NCI-H526 (cell line): ENCODE data around the gene ZNF330.
"Not testable (repeated sequence)": the region's sequence is repeated elsewhere in the genome, so short reads cannot be mapped to it uniquely, and the experiment has no call there.

Source experiments
- DNase-seq, 2 experiments: peaks; one replicate each; lab custom pipeline; 2025; lab: John Stamatoyannopoulos, UW

ZNF330 gene

GRCh38 chr4:141220691-141221659 is at the start of gene ZNF330:
Gene ZNF330 (plus strand): TSS chr4:141220895. CDS start chr4:141222372, 1,477 bp downstream.
- peak; percentile 66 to 90 for DNase-seq

- no peak for DNase-seq
Observed at GRCh38 chr4:141174457-141174856, 46.2 kb upstream of the ZNF330 start.

- no peak for DNase-seq
Observed at GRCh38 chr4:141177171-141177570, 43.5 kb upstream of the ZNF330 start.

GRCh38 chr4:141179474-141180373 is 41.0 kb upstream of the ZNF330 start:
- no peak for DNase-seq

- no peak for DNase-seq
Observed at GRCh38 chr4:141180991-141181761, 39.5 kb upstream of the ZNF330 start.

- DNase-seq = not testable (repeated sequence)
Observed at GRCh38 chr4:141183491-141183890, 37.2 kb upstream of the ZNF330 start.

GRCh38 chr4:141192564-141192963 is 28.1 kb upstream of the ZNF330 start:
- DNase-seq = no peak

GRCh38 chr4:141193516-141194034 is 27.1 kb upstream of the ZNF330 start:
- no peak for DNase-seq

- DNase-seq = no peak
Observed at GRCh38 chr4:141195095-141195707, 25.5 kb upstream of the ZNF330 start.

GRCh38 chr4:141196227-141196933 is 24.3 kb upstream of the ZNF330 start:
- DNase-seq = no peak

GRCh38 chr4:141207961-141208360 is 12.7 kb upstream of the ZNF330 start:
- no peak for DNase-seq

- no peak for DNase-seq
Observed at GRCh38 chr4:141210168-141210567, 10.5 kb upstream of the ZNF330 start.

- no peak for DNase-seq
Observed at GRCh38 chr4:141213550-141213991, 7.1 kb upstream of the ZNF330 start.

GRCh38 chr4:141215030-141215429 is 5.7 kb upstream of the ZNF330 start:
- DNase-seq = no peak

- DNase-seq = no peak
Observed at GRCh38 chr4:141216002-141216761, 4.5 kb upstream of the ZNF330 start.

GRCh38 chr4:141220271-141220670 is 424 bp upstream of the ZNF330 start:
- no peak for DNase-seq

GRCh38 chr4:141223418-141223817 is 2.7 kb downstream of the ZNF330 start:
- DNase-seq = no peak

GRCh38 chr4:141227280-141227679 is 6.6 kb downstream of the ZNF330 start:
- not testable (repeated sequence) for DNase-seq

- no peak for DNase-seq
Observed at GRCh38 chr4:141229408-141230101, 8.9 kb downstream of the ZNF330 start.
